Activated naive CD4-positive, alpha-beta T cell treated with anti-CD3 and anti-CD28 coated beads, Interleukin-2, amount 50 U/mL, for 24 hours (primary cell): ENCODE data around the gene CLEC2L.

ENCODE experiments used
- H3K27ac Mint-ChIP-seq: one replicate; pipeline ENCODE4 v1.8.0; 2021; ENCODE audit warnings: mild to moderate bottlenecking, mixed read lengths
- H3K27me3 Mint-ChIP-seq: one replicate; pipeline ENCODE4 v1.8.0; 2021; ENCODE audit warnings: mixed read lengths
- H3K36me3 Mint-ChIP-seq: one replicate; pipeline ENCODE4 v1.8.0; 2021; ENCODE audit warnings: mixed read lengths
- H3K4me1 Mint-ChIP-seq: one replicate; pipeline ENCODE4 v1.8.0; 2021; ENCODE audit warnings: mixed read lengths
- H3K4me3 Mint-ChIP-seq: one replicate; pipeline ENCODE4 v1.8.0; 2021; ENCODE audit warnings: mild to moderate bottlenecking, mixed read lengths
- H3K9me3 Mint-ChIP-seq: one replicate; pipeline ENCODE4 v1.8.0; 2021; ENCODE audit warnings: mixed read lengths

CLEC2L gene

GRCh38 chr7:139562491-139562890, 39.0 kb downstream of the CLEC2L start:
- Mint-ChIP-seq H3K9me3 (no peaks in the 10 kb centered on the region), H3K27ac (no peak overlapping the region), H3K4me3 (no peak overlapping the region), H3K36me3 (peaks cover 1% of the 10 kb centered on the region), H3K27me3 (peaks cover 2% of the 10 kb centered on the region), H3K4me1 (peaks cover 39% of the 10 kb centered on the region)

- Mint-ChIP-seq H3K9me3 (no peaks in the 10 kb centered on the region), H3K27me3 (peaks cover 2% of the 10 kb centered on the region), H3K4me3 (no peak overlapping the region), H3K4me1 (peaks cover 44% of the 10 kb centered on the region), H3K27ac (no peak overlapping the region), H3K36me3 (peaks cover 4% of the 10 kb centered on the region)
These were observed 39.6 kb downstream of the CLEC2L start for GRCh38 chr7:139562961-139563565.

- peaks cover under 1% of the 10 kb centered on the region for H3K27me3 Mint-ChIP-seq
- H3K36me3 Mint-ChIP-seq = peaks cover 9% of the 10 kb centered on the region
- peaks cover 47% of the 10 kb centered on the region for H3K4me1 Mint-ChIP-seq
- H3K4me3 Mint-ChIP-seq = no peak overlapping the region
- H3K27ac Mint-ChIP-seq = no peak overlapping the region
- no peaks in the 10 kb centered on the region for H3K9me3 Mint-ChIP-seq
These were observed 40.4 kb downstream of the CLEC2L start for GRCh38 chr7:139563856-139564255.

- Mint-ChIP-seq H3K27ac (no peak overlapping the region), H3K4me1 (peaks cover 47% of the 10 kb centered on the region)
These were observed 42.6 kb downstream of the CLEC2L start for GRCh38 chr7:139566075-139566474.

GRCh38 chr7:139566736-139567646, 43.5 kb downstream of the CLEC2L start:
- no peak overlapping the region for H3K27ac Mint-ChIP-seq
- H3K4me1 Mint-ChIP-seq = peaks cover 47% of the 10 kb centered on the region
- H3K4me3 Mint-ChIP-seq = no peak overlapping the region
- H3K27me3 Mint-ChIP-seq = no peaks in the 10 kb centered on the region
- no peaks in the 10 kb centered on the region for H3K9me3 Mint-ChIP-seq
- H3K36me3 Mint-ChIP-seq = peaks cover 9% of the 10 kb centered on the region

More at GRCh38 chr7:139566075-139566474, 42.6 kb downstream of the CLEC2L start:
- H3K4me3 Mint-ChIP-seq = no peak overlapping the region
- no peaks in the 10 kb centered on the region for H3K27me3 Mint-ChIP-seq
- H3K9me3 Mint-ChIP-seq = no peaks in the 10 kb centered on the region
- H3K36me3 Mint-ChIP-seq = peaks cover 9% of the 10 kb centered on the region

- peaks cover 47% of the 10 kb centered on the region for H3K4me1 Mint-ChIP-seq
- no peak overlapping the region for H3K4me3 Mint-ChIP-seq
- H3K36me3 Mint-ChIP-seq = peaks cover 10% of the 10 kb centered on the region
- H3K27me3 Mint-ChIP-seq = no peaks in the 10 kb centered on the region
- H3K9me3 Mint-ChIP-seq = no peaks in the 10 kb centered on the region
- H3K27ac Mint-ChIP-seq = peak overlapping the region; percentile 63
These were observed 44.3 kb downstream of the CLEC2L start for GRCh38 chr7:139567647-139568345.

- H3K27me3 Mint-ChIP-seq = no peaks in the 10 kb centered on the region
- H3K9me3 Mint-ChIP-seq = no peaks in the 10 kb centered on the region
- peaks cover 10% of the 10 kb centered on the region for H3K36me3 Mint-ChIP-seq
- peak overlapping the region; percentile 63 for H3K27ac Mint-ChIP-seq
- H3K4me3 Mint-ChIP-seq = no peak overlapping the region
- H3K4me1 Mint-ChIP-seq = peaks cover 44% of the 10 kb centered on the region
These were observed 44.8 kb downstream of the CLEC2L start for GRCh38 chr7:139568346-139568675.

- peaks cover 41% of the 10 kb centered on the region for H3K4me1 Mint-ChIP-seq
- H3K4me3 Mint-ChIP-seq = no peak overlapping the region
- H3K9me3 Mint-ChIP-seq = no peaks in the 10 kb centered on the region
- peak overlapping the region; percentile 7 for H3K27ac Mint-ChIP-seq
- H3K27me3 Mint-ChIP-seq = no peaks in the 10 kb centered on the region
- peaks cover 10% of the 10 kb centered on the region for H3K36me3 Mint-ChIP-seq
These were observed 45.5 kb downstream of the CLEC2L start for GRCh38 chr7:139568813-139569490.

- Mint-ChIP-seq H3K9me3 (no peaks in the 10 kb centered on the region), H3K4me3 (no peak overlapping the region), H3K27me3 (no peaks in the 10 kb centered on the region), H3K27ac (no peak overlapping the region), H3K36me3 (peaks cover 13% of the 10 kb centered on the region), H3K4me1 (peaks cover 30% of the 10 kb centered on the region)
These were observed 46.6 kb downstream of the CLEC2L start for GRCh38 chr7:139570119-139570518.

GRCh38 chr7:139570626-139571025, 47.1 kb downstream of the CLEC2L start:
- H3K27ac Mint-ChIP-seq = no peak overlapping the region
- H3K4me1 Mint-ChIP-seq = peaks cover 25% of the 10 kb centered on the region
- no peaks in the 10 kb centered on the region for H3K27me3 Mint-ChIP-seq
- H3K9me3 Mint-ChIP-seq = no peaks in the 10 kb centered on the region
- H3K36me3 Mint-ChIP-seq = peaks cover 13% of the 10 kb centered on the region
- no peak overlapping the region for H3K4me3 Mint-ChIP-seq

GRCh38 chr7:139571190-139571589, 47.7 kb downstream of the CLEC2L start:
- peaks cover 13% of the 10 kb centered on the region for H3K36me3 Mint-ChIP-seq
- H3K27ac Mint-ChIP-seq = no peak overlapping the region
- no peaks in the 10 kb centered on the region for H3K9me3 Mint-ChIP-seq
- H3K4me1 Mint-ChIP-seq = peaks cover 19% of the 10 kb centered on the region
- H3K4me3 Mint-ChIP-seq = no peak overlapping the region
- H3K27me3 Mint-ChIP-seq = no peaks in the 10 kb centered on the region

GRCh38 chr7:139571651-139572050, 48.2 kb downstream of the CLEC2L start:
- no peaks in the 10 kb centered on the region for H3K27me3 Mint-ChIP-seq
- H3K36me3 Mint-ChIP-seq = peaks cover 13% of the 10 kb centered on the region
- H3K27ac Mint-ChIP-seq = no peak overlapping the region
- no peaks in the 10 kb centered on the region for H3K9me3 Mint-ChIP-seq
- H3K4me1 Mint-ChIP-seq = peaks cover 15% of the 10 kb centered on the region
- no peak overlapping the region for H3K4me3 Mint-ChIP-seq

GRCh38 chr7:139572071-139572470, 48.6 kb downstream of the CLEC2L start:
- no peaks in the 10 kb centered on the region for H3K9me3 Mint-ChIP-seq
- no peak overlapping the region for H3K27ac Mint-ChIP-seq
- peaks cover 10% of the 10 kb centered on the region for H3K4me1 Mint-ChIP-seq
- H3K36me3 Mint-ChIP-seq = peaks cover 13% of the 10 kb centered on the region
- H3K27me3 Mint-ChIP-seq = no peaks in the 10 kb centered on the region
- no peak overlapping the region for H3K4me3 Mint-ChIP-seq

GRCh38 chr7:139572704-139573385, 49.4 kb downstream of the CLEC2L start:
- Mint-ChIP-seq H3K27ac (no peak overlapping the region), H3K4me1 (peaks cover 6% of the 10 kb centered on the region), H3K4me3 (no peak overlapping the region), H3K27me3 (no peaks in the 10 kb centered on the region), H3K9me3 (no peaks in the 10 kb centered on the region), H3K36me3 (peaks cover 11% of the 10 kb centered on the region)

- Mint-ChIP-seq H3K27ac (no peak overlapping the region), H3K9me3 (no peaks in the 10 kb centered on the region), H3K4me1 (no peaks in the 10 kb centered on the region), H3K36me3 (peaks cover 5% of the 10 kb centered on the region), H3K27me3 (no peaks in the 10 kb centered on the region), H3K4me3 (no peak overlapping the region)
These were observed 50.4 kb downstream of the CLEC2L start for GRCh38 chr7:139573871-139574270.
